Ascending aorta (tissue), 2 donors: Measurements from ENCODE around the gene SLC46A3. TPM values are rescaled to one million over a fixed set of nuclear protein-coding genes. Genes with fewer than 3 reads are reported as not detected.

Source experiments
- DNase-seq, 2 donors: peaks; one replicate each; pipeline ENCODE4 v3.0.0-alpha.2; 2019; ENCODE audit warnings: low spot score in 2 of 2
- H3K27ac ChIP-seq, 2 donors: fragments of 200-600 bp; sonication (generic); one replicate each; pipeline ENCODE4 v1.5.1; 2016 to 2017; ENCODE audit warnings: mild to moderate bottlenecking in 1 of 2
- H3K27me3 ChIP-seq: fragments of 200-600 bp; sonication (generic); one replicate; pipeline ENCODE4 v1.5.1; 2017
- H3K36me3 ChIP-seq, 2 donors: fragments of 200-600 bp; sonication (generic); one replicate each; pipeline ENCODE4 v1.5.1; 2016
- H3K4me1 ChIP-seq, 2 donors: fragments of 200-600 bp; sonication (generic); one replicate each; pipeline ENCODE4 v1.5.1; 2016 to 2017; ENCODE audit warnings: mild to moderate bottlenecking in 1 of 2
- H3K4me3 ChIP-seq, 2 donors: fragments of 200-600 bp; sonication (generic); one replicate each; pipeline ENCODE4 v1.5.1; 2016 to 2017; ENCODE audit warnings: mild to moderate bottlenecking in 1 of 2
- H3K9me3 ChIP-seq, 2 donors: fragments of 200-600 bp; sonication (generic); one replicate each; pipeline ENCODE4 v1.5.1; 2016
- CTCF ChIP-seq, 3 experiments: fragments of 200-600 bp in 2 of 3; fragments of 450-650 bp in 1 of 3; sonication (generic) in 2 of 3; IDR thresholded peaks; one replicate each; pipeline ENCODE4 v1.5.1; 2016 to 2019; ENCODE audit warnings: antibody characterized with exemption in 3 of 3, mild to moderate bottlenecking in 1 of 3, moderate library complexity in 1 of 3
- intact Hi-C: fragments of 100-400 bp; cut with DNase I; formaldehyde crosslinking; loops from one replicate; pipeline ENCODE4 v1.15.1; 2023
- total RNA-seq: library from RNA; depleted of rRNA; stranded (reverse); fragments of >200 nt; gene quantifications from one replicate; pipeline ENCODE4 v1.1.0, GENCODE V29; 2016

The SLC46A3 gene
- total RNA-seq, 1 donor from 2014 or later, result 2.8 TPM

- Histone ChIP-seq H3K9me3 (no peaks in the 10 kb centered on the region), H3K36me3 (no peaks in the 10 kb centered on the region), H3K27me3 (no peaks in the 10 kb centered on the region), H3K27ac (no peak overlapping the region), H3K4me1 (no peaks in the 10 kb centered on the region), H3K4me3 (no peak overlapping the region)
- no peak for TF ChIP-seq CTCF (IDR thresholded peaks at IDR 0.05)
- DNase-seq, result no peak
- intact Hi-C loops, result no loop called here
These were observed 10.8 kb upstream of the SLC46A3 start for GRCh38 chr13:28729541-28729940.

- intact Hi-C loops, result no loop called here
- H3K27me3 ChIP-seq, result no peaks in the 10 kb centered on the region
- TF ChIP-seq CTCF (IDR thresholded peaks at IDR 0.05), result no peak
- no peak overlapping the region for H3K27ac ChIP-seq
- H3K4me1 ChIP-seq, result no peaks in the 10 kb centered on the region
- H3K9me3 ChIP-seq, result no peaks in the 10 kb centered on the region
- no peak overlapping the region for H3K4me3 ChIP-seq
- no peaks in the 10 kb centered on the region for H3K36me3 ChIP-seq
- DNase-seq, result no peak
These were observed 9.9 kb upstream of the SLC46A3 start for GRCh38 chr13:28728642-28729041.

- no peaks in the 10 kb centered on the region for H3K4me1 ChIP-seq
- H3K27me3 ChIP-seq, result no peaks in the 10 kb centered on the region
- H3K4me3 ChIP-seq, result no peak overlapping the region
- intact Hi-C loops, result no loop called here
- H3K27ac ChIP-seq, result no peak overlapping the region
- H3K36me3 ChIP-seq, result no peaks in the 10 kb centered on the region
- no peaks in the 10 kb centered on the region for H3K9me3 ChIP-seq
- no peak for TF ChIP-seq CTCF (IDR thresholded peaks at IDR 0.05)
- no peak for DNase-seq
These were observed 6.4 kb upstream of the SLC46A3 start for GRCh38 chr13:28725046-28725610.

GRCh38 chr13:28723806-28724205 is 5.0 kb upstream of the SLC46A3 start:
- TF ChIP-seq CTCF (IDR thresholded peaks at IDR 0.05), result no peak
- DNase-seq, result no peak
- no peak overlapping the region for H3K27ac ChIP-seq
- intact Hi-C loops, result no loop called here
- no peaks in the 10 kb centered on the region for H3K9me3 ChIP-seq
- no peaks in the 10 kb centered on the region for H3K4me1 ChIP-seq
- H3K27me3 ChIP-seq, result no peaks in the 10 kb centered on the region
- no peaks in the 10 kb centered on the region for H3K36me3 ChIP-seq
- no peak overlapping the region for H3K4me3 ChIP-seq

- peak overlapping the region; percentile 67 to 91 for H3K4me3 ChIP-seq
- TF ChIP-seq CTCF (IDR thresholded peaks at IDR 0.05), result no peak
- H3K9me3 ChIP-seq, result no peaks in the 10 kb centered on the region
- no peaks in the 10 kb centered on the region for H3K27me3 ChIP-seq
- intact Hi-C loops, result loop anchor here (2.0 to 10.0 kb wide), 2 partner anchors 77 to 1585 kb away; partner anchors contain the start of gene KATNAL1
- no peaks in the 10 kb centered on the region for H3K36me3 ChIP-seq
- no peak for DNase-seq
- peak overlapping the region; percentile 70 to 96 for H3K27ac ChIP-seq
- peaks cover 0 to 6% of the 10 kb centered on the region in 2 donors for H3K4me1 ChIP-seq
These were observed 671 bp upstream of the SLC46A3 start for GRCh38 chr13:28719227-28720055.
